ENCODE data around the gene SLC22A23. TPM values are rescaled to one million over a fixed set of nuclear protein-coding genes. Genes with fewer than 3 reads are reported as not detected.

The SLC22A23 gene
- total RNA-seq, 1 experiment from 2014 or later, result 6.8 TPM

- DNase-seq, result no peak
- Histone ChIP-seq H2BK15ac (ENCODE audit: low read depth, low read length) (no peak overlapping the region), H3K9me3 (ENCODE audit: control insufficient read depth, low read depth, low read length) (no peaks in the 10 kb centered on the region), H2AFZ (ENCODE audit: low read length) (no peak overlapping the region), H3K18ac (ENCODE audit: insufficient read length, low read depth, low read length) (no peak overlapping the region), H3K27me3 (ENCODE audit: insufficient read depth, low read length) (no peaks in the 10 kb centered on the region), H3K4me2 (ENCODE audit: insufficient read depth, insufficient read length, low read length) (no peak overlapping the region), H3K56ac (ENCODE audit: insufficient read length, low read depth, low read length) (no peak overlapping the region), H3K23me2 (ENCODE audit: insufficient read length, low read depth, low read length, poor library complexity, severe bottlenecking) (no peaks in the 10 kb centered on the region), H2BK120ac (ENCODE audit: low read depth, low read length, poor library complexity, severe bottlenecking) (no peak overlapping the region), H2BK5ac (ENCODE audit: insufficient read length, low read length) (no peak overlapping the region), H3K27ac (ENCODE audit: insufficient read length, low read depth, low read length) (no peak overlapping the region), H4K91ac (ENCODE audit: insufficient read length, low read depth, low read length) (no peak overlapping the region), H3T11ph (ENCODE audit: low read length) (no peak overlapping the region), H2BK20ac (ENCODE audit: low read depth, low read length, poor library complexity, severe bottlenecking) (no peak overlapping the region), H3K79me2 (ENCODE audit: insufficient read depth, low read length) (no peaks in the 10 kb centered on the region), H4K8ac (replicated peaks; ENCODE audit: insufficient read length, low read depth, low read length) (no peak overlapping the region), H3K4me1 (ENCODE audit: insufficient read depth, low read length) (no peaks in the 10 kb centered on the region), H2AK5ac (ENCODE audit: insufficient read length, low read length) (no peak overlapping the region), H3K79me1 (ENCODE audit: insufficient read depth, low read depth, low read length, poor library complexity, severe bottlenecking) (no peaks in the 10 kb centered on the region), H4K20me1 (ENCODE audit: control insufficient read depth, insufficient read depth, insufficient read length) (no peaks in the 10 kb centered on the region), H2BK12ac (ENCODE audit: insufficient read length, low read depth, low read length) (no peak overlapping the region), H4K5ac (ENCODE audit: insufficient read length, low read depth, low read length) (no peak overlapping the region), H3K9ac (ENCODE audit: extremely low read depth, insufficient read length, low read length) (no peak overlapping the region), H3K23ac (ENCODE audit: insufficient read length, low read depth, low read length) (no peak overlapping the region), H3K4ac (ENCODE audit: low read depth, low read length) (no peak overlapping the region), H3K14ac (ENCODE audit: insufficient read depth, low read length) (no peak overlapping the region)
- H3K4me1 Mint-ChIP-seq, result peaks cover 9 to 11% of the 10 kb centered on the region in 2 experiments; a peak in 3 of 4 replicates
- H3K9me3 Mint-ChIP-seq, result no peaks in the 10 kb centered on the region
- H3K27ac Mint-ChIP-seq, result peak overlapping the region in 2 of 3 experiments; percentile 44 to 53; a peak in 1 of 7 replicates
- no peaks in the 10 kb centered on the region for H3K27me3 Mint-ChIP-seq (ENCODE audit: low read depth)
- no CpG with 5 or more reads among the region's 7 CpGs for WGBS (ENCODE audit: extremely low coverage, insufficient read length, low lambda C conversion rate)
- no peak overlapping the region for H3K4me3 Mint-ChIP-seq
- TF ChIP-seq, protein P1, sequence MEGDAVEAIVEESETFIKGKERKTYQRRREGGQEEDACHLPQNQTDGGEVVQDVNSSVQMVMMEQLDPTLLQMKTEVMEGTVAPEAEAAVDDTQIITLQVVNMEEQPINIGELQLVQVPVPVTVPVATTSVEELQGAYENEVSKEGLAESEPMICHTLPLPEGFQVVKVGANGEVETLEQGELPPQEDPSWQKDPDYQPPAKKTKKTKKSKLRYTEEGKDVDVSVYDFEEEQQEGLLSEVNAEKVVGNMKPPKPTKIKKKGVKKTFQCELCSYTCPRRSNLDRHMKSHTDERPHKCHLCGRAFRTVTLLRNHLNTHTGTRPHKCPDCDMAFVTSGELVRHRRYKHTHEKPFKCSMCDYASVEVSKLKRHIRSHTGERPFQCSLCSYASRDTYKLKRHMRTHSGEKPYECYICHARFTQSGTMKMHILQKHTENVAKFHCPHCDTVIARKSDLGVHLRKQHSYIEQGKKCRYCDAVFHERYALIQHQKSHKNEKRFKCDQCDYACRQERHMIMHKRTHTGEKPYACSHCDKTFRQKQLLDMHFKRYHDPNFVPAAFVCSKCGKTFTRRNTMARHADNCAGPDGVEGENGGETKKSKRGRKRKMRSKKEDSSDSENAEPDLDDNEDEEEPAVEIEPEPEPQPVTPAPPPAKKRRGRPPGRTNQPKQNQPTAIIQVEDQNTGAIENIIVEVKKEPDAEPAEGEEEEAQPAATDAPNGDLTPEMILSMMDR (conservative IDR thresholded peaks at IDR 0.05), result no peak
- peaks cover 15 to 43% (median 19%) of the 10 kb centered on the region in 3 experiments for H3K36me3 Mint-ChIP-seq (ENCODE audit: insufficient read depth in 1 of 3, low read depth in 3 of 3)
Observed at GRCh38 chr6:3289664-3290055, 167.2 kb downstream of the SLC22A23 start.
